IPS-NIHi11 (cell line): ENCODE data around the gene MRPL52.
"Not testable (repeated sequence)": the region's sequence is repeated elsewhere in the genome, so short reads cannot be mapped to it uniquely, and the experiment has no call there.

Experiments
- DNase-seq: peaks from one replicate; pipeline ENCODE4 v3.0.0; 2012; ENCODE audit warnings: mixed read lengths, low spot score

Gene MRPL52

DNA sequence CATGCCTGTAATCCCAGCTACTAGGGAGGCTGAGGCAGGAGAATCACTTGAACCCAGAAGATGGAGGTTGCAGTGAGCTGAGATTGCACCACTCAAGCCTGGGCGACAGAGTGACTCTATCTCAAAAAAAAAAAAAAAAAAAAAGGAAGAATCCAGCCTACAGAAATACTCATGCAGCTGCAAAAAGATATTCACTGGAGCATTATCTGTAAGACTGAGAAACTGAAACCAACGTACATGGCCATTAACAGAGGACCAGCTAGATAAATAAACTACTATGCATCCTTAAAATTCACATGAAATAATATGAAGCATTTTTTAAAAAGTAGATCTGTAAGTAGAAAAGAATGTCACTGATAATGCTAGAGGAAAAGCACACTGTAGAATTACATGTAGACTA is 18.0 kb upstream of the MRPL52 start:
- no peak for DNase-seq

GRCh38 chr14:22812744-22813143 is 16.9 kb upstream of the MRPL52 start:
- peak; percentile 67 for DNase-seq

DNA sequence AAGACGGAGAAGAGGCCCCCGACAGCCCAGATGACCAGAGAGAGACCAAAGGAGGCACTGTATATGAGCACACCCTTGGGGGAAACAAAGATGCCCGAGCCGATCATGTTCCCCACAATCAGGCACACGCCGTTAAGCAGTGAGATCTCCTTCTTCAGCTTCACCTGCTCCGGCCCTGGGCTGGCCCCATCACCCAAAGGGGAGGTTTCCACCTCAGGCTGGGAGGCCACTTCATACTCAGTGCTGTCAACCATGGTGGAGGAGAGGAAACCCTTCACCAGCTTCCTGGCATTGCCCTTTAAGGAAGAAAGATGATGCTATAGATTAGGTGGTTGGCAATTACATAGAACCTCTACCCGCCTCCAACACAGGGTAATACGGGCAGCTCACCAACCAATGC is 16.5 kb upstream of the MRPL52 start:
- no peak for DNase-seq

GRCh38 chr14:22814373-22814772 is 15.3 kb upstream of the MRPL52 start:
- DNase-seq: no peak

- DNase-seq: no peak
Observed at GRCh38 chr14:22814941-22815713, 14.6 kb upstream of the MRPL52 start, which contains the start of gene SLC7A7. TSS of gene SLC7A7 (minus strand) at chr14:22815435. CDS start at chr14:22813398, 2,037 bp downstream.

GRCh38 chr14:22819151-22819988 is 10.3 kb upstream of the MRPL52 start:
- no peak for DNase-seq

- no peak for DNase-seq
Observed at GRCh38 chr14:22820731-22821130, 9.0 kb upstream of the MRPL52 start.

DNA sequence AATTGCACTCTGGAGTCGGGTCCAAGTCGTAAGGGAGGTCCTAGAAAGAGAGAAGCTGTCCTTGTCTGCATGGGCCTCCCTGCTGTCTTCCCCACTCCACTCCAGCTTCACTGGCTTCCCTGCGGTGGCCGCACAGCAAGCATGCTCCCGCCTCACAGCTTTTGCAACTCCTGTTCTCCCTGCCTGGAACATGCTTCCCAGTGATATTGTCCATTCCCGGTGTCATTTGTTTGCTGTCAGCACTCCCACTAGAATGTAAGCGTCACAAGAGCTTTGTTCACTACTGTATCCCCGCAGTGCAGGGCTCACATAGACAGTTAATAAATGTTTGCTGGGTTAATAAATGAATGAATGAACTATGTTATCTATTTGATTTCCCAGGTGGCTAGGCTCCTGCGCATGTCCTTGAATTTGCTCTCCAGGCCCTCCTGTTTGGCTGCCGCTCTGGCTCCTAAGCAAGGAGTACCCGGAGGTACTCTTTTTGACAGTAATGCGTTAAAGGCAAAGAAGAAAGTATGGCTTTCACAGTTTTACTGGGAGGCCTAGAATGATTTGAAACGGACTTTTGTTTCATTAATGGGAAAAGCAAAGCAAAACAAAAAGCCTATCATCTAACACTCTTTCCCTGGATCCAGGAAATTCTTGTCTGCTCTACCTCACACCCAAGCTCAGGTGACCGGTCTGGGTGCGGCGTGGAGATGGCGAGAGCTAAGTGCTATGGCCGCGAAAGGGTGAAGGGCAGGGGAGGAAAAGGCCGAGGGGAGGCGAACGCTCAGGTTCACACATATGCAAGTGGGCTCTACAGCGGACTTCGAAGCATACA is 8.3 kb upstream of the MRPL52 start:
- DNase-seq: no peak

DNA sequence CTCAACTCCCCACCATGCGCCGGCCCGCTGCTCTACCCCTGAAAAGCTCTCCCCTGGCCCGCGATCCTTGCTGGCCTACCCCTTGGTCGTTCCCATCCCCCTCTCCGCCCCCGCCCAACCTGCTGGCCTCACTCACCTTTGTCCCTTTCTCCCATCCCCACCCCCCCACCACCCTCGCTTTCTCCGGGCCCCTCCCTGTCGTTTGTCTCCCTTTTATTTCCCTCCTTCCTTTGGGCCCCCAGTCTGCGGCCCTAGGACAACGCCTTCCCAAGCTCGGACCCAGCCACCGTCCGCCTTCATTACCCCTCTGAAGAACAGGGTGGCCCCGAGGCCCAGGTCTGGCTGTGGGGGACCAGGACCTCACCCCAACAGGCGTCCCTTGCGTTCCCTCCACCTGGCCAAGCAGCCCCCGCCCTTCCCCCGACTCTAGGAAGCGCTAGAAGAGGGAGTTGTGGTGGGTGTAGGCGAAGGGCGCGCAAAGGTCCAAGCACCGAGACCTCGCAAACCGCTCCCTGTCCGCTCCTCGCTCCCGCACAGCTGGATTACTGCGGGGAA is 7.6 kb upstream of the MRPL52 start:
- DNase-seq: peak; percentile 77

GRCh38 chr14:22822571-22823098 is 7.1 kb upstream of the MRPL52 start:
- DNase-seq: peak; percentile 86

DNA sequence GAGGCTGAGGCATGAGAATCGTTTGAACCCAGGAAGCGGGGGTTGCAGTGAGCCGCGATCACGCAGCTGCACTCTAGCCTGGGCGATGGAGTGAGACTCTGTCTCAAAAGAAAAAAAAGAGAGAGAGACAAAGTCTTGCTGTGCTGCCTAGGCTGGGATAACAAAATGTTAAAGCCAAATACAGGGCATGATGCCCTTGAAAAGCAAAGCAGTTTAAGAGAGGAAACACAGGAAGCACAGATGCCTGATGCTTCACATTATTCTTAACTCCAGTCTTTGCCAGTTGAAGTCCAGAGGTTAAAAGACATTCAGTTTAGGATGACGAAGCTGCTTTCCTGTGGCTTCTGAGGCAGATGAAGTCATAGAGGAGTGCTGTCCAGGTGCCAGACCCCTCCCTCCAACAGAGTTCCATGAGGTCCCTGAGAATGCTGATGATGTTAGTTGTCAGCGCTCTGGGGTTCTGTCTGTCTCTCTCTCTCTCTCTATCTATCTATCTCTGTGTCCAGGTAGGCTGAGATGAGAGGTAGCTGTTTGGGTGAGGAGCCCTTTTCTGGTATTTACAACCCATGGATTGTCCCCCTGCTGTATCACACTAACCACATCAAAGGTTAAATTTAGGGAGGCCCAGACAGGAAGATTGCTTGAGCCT is 4.9 kb upstream of the MRPL52 start:
- no peak for DNase-seq

DNA sequence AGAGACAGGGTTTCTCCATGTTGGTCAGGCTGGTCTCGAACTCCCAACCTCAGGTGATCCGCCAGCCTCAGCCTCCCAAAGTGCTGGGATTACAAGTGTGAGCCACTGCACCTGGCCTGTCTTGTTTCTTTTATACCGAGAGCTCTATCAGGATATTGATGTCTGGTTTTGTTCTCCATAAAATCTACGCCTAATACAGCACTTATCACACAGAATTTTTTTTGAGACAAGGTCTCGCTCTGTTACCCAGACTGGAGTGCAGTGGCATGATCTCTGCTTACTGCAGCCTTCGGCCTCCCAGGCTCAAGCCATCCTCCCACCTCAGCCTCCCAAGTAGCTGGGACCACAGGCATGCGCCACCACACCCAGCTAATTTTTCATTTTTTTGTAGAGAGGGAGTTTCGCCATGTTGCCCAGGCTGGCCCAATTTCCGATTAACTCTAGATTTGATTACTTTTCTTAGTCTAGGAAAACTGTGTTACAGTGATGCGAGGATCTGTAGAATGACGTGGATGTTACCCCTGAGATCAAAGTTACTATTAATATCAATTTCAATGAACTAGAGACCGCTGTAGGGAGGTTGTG is 519 bp upstream of the MRPL52 start:
- not testable (repeated sequence) for DNase-seq

DNA sequence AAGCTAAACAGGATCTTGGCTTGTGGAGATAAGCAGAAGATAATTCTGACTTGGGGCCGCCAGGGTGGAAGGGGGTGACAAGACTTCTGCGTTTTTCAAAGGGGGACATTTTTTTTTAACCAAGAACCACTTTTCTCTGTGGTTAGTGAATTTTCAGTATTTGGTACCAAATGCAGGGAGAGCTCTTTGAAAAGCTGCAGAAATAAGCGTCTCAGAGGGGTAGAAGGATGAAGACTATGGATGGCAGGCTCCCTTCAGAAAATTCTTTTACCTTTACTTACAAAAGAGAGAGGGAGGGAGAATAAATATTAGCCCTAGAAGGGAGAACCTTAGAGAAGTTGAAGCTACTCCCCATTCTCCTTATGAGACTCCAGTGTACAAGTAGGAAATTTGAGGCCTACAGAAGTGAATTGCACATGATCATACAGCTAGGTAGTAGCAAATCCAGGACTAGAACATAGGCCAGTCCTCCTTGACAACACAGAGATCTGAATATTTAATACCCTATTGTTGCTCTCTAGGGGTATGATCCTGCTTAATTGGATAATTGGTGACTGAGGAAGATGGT is 840 bp downstream of the MRPL52 start:
- no peak for DNase-seq

DNA sequence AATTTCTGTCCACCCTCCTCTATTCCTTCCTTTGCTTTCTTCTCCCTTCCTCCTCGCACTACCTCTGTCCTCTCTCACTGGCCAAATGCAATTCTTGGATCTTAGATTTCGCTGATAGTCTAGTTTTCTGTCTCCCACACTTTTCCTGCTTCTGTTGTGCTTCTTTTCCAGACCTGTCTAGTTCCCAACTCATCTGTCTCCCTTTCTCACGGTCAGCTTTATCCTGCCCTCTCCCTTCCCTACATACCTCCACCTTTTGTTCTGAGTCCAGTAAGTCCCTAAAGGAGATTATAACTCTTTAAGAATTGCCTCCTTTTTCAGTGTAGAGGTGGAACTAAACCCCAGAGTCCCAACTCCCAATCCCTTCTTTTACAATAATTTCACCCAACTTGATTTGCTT is 5.8 kb downstream of the MRPL52 start:
- no peak for DNase-seq

DNA sequence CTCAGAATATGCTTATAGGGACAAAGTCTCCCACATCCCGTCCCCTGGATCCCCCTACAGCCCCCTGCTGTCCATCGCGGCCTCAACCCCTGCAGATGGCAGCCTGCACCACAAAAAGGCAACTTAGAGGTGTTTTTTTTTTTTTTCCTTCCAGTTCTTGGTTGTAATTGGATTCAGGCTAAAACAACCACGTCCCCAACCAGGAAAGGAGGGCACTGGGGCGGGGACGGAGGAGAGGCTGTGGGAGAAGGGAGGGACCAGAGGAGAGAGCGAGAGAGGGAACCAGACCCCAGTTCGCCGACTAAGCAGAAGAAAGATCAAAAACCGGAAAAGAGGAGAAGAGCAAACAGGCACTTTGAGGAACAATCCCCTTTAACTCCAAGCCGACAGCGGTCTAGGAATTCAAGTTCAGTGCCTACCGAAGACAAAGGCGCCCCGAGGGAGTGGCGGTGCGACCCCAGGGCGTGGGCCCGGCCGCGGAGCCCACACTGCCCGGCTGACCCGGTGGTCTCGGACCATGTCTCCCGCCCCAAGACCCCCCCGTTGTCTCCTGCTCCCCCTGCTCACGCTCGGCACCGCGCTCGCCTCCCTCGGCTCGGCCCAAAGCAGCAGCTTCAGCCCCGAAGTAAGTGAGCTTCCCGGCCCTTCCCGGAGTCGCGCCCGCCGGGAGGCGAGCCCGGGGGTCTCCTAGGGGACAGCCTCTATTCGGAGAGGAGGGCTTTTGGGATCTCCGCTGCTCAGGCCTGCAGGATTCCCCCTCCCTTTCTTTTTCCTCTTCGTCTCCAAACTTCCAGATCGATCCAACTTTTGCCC is 6.8 kb downstream of the MRPL52 start, which contains the start of gene MMP14:
TSS of gene MMP14 (plus strand) at position 285 of the 813 bp plus-strand sequence. CDS start at position 518, 233 bp downstream.
- DNase-seq: peak; percentile 82

GRCh38 chr14:22837114-22837749 is 7.5 kb downstream of the MRPL52 start:
- no peak for DNase-seq

GRCh38 chr14:22837750-22838538 is 8.3 kb downstream of the MRPL52 start:
- no peak for DNase-seq

DNA sequence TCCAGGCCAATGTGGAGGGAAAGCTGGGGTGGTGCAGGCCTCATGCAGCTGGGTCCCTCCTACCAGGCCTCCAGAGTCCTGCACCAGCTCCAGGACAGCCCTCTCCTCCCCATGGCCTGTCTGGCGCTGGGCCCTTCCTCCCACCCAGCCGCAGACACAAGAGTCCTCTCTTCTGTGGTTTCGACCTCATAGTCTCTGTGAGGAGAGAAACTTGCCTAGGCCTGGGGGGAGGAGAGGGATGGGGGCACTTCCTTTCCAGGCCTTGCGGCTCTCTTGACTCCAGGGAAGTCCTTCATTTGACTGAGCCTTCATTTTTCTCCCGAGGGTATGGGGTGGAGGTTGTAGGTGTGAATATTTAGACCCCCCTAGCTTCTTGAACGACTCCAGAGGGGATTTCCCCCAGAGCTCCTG is 8.9 kb downstream of the MRPL52 start:
- no peak for DNase-seq
